GM18868 (cell line): ENCODE results near the gene DISC1.
"Not testable (repeated sequence)": the region's sequence is repeated elsewhere in the genome, so short reads cannot be mapped to it uniquely, and the experiment has no call there.

Source experiments
- ATAC-seq: cut with Tn5 transposase; IDR thresholded peaks from one replicate; pipeline ENCODE4 v1.9.1; 2021; ENCODE audit warnings: mild to moderate bottlenecking, moderate library complexity; ENCODE audit not compliant: unreplicated experiment

Gene DISC1

DNA sequence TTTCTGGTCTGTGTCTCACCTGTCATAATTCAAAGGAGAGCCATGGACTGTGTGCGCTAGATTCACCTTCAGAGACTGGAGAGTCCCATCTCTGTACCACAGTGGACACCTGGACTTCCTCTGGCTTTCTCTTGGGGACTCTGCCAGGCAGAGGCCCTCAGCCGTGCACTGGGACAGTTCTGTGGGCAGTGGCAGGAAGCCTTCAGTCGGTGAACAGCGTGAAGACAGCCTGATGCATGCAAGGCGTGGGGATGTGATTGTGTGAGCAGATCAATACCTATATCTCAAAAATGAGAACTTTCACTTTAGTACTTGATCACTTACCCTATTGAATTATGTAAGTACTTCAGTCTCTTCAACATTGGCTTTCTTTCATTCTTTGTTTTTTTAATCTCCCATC lies 245.3 kb downstream of the DISC1 start:
- ATAC-seq: no peak

DNA sequence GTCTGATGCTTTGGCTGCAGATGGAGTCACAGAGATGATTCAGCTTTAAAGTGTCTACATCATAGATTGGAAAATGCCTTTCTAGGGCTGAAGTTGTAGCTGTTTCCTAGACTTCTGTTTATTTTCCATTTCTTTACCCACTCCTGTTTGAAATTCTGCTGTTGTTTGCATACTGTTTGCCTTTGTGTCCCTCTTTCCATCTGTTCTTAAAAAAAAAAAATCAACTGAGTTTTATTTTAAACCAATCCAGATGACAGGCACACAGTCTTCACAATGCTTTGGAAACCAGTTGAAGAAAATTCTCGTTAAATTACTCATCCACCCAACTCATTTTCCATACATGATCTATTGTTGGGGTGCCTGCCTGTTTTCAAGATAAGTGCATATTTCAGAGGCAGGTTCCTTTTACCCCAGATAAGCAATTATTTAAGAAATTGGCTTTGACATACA lies 245.9 kb downstream of the DISC1 start:
- ATAC-seq: no peak

DNA sequence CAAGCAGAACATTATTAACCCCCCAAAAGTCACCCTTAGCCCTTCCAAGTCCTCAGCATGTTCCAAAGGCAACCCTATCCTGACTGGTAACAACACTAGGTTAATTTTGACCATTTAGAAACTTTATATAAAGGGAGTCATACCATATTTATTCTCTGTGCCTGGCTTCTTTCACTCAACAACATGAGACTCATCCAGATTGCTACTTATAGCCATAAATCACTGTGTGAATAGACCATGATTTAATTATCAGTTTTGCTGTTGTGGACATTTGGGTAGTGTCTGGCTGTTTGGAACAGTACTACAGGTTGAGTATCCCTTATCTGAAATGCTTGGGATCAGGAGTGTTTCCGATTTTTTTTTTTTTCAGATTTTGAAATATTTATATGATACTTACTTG lies 252.1 kb downstream of the DISC1 start:
- no peak for ATAC-seq

DNA sequence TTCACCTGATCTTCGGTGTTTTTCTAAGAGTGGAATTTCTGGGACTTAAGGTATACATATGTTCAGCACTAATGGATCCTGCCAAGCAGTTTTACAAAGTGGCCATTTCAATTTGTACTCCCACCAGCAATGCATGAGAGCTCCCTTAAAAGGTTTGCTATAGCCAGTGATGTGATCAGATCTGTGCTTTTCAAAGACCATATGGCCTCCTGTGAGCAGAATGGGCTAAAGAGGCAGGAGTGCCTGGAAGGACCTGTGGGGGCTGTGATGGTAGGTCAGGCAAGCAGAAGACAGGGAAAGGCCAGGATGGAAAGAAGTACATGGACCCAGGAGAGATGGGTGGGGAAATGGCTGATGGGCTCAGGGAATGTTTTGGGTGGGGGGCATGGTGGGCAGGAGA lies 252.7 kb downstream of the DISC1 start:
- ATAC-seq: no peak

DNA sequence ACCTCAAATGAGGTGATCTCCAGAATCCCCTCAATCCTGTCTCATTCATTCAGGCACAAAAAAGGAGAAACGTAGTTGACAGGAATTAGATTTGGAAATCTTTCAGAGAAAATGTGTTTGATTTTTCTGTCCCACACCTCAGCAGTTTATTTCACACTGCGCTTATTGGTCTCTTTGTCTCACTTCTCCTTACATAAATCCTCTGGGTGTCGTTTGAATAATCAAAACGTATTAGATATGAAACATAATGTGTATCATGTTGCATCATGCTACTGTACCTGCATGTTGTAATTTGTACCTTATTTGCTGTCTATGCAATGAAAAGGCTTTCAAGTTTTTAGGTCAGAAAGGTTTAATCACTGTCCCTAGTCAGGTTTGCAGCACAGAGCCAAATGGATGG lies 255.7 kb downstream of the DISC1 start:
- no peak for ATAC-seq

DNA sequence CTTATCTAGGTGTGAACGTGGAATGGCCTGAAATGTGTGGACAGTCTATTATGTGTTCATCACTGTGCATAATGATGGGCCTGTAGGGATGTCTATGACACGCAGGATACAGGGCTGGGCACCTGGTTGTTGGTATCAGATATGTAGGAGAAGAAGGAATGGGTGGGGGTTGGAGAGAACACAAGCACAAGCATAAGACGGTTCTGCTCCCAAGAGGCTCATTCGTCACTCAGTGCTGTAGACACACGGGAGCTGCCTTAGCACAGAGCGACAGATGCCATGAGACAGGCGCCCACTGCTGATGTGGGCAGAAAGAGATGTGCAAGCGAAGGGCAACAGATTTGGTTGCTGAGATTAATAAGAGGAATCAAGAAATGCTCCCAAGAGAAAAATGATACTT lies 256.2 kb downstream of the DISC1 start:
- no peak for ATAC-seq

DNA sequence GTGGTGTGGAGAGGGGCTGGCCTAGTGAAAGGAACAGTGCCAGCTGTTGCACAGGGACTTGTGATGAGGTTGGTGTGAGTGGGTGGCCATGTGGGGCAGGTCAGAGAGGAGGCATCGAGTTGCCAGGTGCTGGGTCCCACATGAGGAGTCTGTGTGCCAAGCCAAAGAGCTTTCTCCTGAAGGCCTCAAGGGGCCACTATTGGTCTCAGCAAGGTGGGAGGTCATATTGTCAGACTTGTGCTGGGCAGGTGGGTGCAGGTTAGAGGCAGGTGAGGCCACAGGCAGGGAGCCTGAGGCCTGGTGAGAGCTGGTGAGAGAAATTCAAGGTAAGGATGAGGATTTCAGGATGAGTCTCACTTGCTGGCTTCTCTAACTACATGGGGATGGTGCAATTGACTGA lies 256.8 kb downstream of the DISC1 start:
- no peak for ATAC-seq

- ATAC-seq: no peak
These were observed 258.7 kb downstream of the DISC1 start for GRCh38 chr1:231885209-231885854.

DNA sequence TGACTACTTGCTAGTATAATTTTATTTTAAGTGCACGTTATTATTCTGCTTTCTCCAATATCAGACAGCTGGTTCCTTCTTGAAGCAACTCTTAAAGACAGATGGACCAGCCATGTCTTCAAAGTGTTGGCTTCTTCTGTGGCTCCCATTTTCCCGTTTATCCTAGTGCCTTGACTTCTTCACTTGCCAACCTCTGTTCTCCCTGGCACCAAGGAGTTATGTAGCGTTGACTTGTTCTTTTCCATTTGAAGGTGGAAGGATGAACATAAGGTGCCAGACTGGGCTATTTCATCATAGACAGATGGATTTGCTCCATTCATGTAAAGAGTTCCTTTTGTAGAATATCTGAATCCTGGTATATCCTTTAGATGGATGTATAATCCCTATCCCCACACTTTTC lies 260.6 kb downstream of the DISC1 start:
- no peak for ATAC-seq

GRCh38 chr1:231887866-231888265 lies 261.3 kb downstream of the DISC1 start:
- ATAC-seq: no peak

DNA sequence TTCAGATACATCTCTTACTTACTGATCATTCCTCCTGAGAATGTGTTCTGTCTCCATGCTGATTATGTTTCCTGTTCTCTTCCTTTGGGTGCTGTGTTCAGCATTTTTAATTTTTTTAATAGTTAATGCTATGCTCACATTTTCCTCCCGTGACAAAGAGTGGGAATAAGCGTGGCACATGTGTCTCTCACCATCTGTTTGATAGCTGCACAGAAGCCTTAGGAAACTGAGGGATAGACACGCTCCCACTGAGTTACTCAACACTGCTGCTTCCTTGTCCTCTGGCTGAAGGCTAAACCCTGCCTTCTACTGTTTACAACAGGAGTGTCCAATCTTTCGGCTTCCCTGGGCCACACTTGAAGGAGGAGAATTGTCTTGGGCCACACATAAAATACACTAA lies 264.2 kb downstream of the DISC1 start:
- ATAC-seq: no peak

GRCh38 chr1:231893400-231894102 lies 267.0 kb downstream of the DISC1 start:
- no peak for ATAC-seq

- ATAC-seq: no peak
These were observed 270.2 kb downstream of the DISC1 start for GRCh38 chr1:231896806-231897205.

GRCh38 chr1:231899046-231899445 lies 272.5 kb downstream of the DISC1 start:
- no peak for ATAC-seq

DNA sequence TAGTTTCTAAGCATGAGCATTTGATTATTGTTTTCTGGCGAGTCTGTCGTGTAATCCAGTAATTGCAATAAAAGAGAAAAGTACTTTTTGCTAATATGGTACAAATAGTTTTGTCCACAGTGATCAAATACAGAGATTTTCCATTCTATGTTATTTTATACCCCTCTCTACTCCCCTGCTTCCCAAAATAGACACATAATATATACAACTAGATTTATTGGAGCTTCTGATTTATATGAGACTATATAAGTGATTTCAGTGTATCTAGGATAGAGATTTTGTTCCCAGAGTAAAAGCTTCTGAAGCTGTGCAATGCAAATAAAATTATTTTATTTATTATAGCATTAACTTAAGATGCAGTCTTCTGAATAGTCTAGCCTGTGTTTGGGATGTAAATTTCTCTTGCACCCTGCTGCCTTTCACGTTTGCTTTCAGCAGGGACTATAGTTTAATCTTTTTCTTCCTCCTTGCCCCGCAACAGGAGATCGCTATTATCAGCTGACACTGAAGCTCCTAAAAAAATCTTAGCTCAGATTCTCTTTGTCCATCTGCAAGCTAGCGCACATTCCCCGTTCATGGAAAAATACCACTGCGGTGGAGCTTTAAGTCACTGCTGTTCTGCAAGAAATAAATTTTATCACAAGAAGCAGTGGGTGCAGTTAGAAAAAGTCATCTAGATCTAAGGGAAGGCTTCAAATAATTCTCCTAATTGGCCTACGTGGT lies 273.3 kb downstream of the DISC1 start:
- ATAC-seq: no peak

GRCh38 chr1:231903586-231904081 lies 277.0 kb downstream of the DISC1 start:
- no peak for ATAC-seq

GRCh38 chr1:231907310-231907709 lies 280.7 kb downstream of the DISC1 start:
- ATAC-seq: not testable (repeated sequence)

DNA sequence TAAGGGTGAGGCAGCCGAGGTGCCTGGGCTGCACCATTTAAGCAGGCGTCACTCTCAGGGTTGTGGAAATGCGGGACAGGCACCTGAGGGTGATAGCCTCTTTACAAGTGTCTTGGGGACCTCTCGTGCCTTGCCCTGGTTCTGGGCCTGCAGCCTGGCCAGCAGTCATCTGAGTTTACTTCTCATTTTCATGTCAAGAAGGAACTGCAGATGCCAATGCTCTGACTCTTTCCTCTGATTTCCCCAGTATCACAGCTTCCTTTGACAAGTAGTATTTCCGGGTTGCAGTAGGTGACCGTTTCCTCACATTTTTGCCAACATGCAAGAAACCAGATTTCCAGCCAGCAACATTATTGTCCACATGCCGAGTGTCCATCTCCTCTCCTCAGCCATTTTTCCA lies 286.9 kb downstream of the DISC1 start:
- no peak for ATAC-seq

DNA sequence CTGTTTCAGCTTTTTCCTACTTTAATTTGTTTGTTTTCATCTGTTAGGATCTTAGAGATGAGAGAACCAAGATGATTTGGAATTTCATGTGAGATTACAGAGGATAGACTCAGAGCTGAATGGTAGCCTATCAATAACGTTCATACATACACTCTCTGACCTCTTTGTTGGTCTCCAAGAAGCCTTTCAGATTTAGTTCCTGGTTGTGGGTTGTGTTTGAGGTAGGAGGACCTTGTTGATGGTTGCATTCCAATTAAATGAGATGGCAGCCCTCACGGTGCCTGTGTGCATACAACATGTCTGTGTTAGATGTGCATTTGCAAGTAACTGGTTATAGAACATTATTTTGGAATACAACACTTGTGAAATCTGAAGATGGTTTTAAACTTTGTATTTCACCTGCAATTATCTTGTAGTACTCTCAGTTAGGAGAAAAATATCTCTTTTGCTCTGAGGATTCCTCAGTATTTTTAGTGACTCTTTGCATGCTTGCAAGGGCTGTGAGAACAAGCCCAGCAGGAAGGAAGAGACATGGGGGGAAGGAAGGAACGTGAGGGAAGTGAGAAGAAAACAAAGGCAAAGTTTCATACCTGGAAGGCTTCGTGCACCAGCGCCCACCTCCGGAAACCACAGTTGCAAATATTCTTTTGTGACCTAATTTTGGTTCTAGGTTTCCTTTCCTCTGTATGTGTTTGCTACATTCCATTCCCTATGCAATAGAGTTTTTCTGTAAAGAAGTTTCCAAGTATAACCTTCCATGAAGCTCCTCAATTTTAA lies 291.8 kb downstream of the DISC1 start:
- peak; percentile 47 for ATAC-seq

DNA sequence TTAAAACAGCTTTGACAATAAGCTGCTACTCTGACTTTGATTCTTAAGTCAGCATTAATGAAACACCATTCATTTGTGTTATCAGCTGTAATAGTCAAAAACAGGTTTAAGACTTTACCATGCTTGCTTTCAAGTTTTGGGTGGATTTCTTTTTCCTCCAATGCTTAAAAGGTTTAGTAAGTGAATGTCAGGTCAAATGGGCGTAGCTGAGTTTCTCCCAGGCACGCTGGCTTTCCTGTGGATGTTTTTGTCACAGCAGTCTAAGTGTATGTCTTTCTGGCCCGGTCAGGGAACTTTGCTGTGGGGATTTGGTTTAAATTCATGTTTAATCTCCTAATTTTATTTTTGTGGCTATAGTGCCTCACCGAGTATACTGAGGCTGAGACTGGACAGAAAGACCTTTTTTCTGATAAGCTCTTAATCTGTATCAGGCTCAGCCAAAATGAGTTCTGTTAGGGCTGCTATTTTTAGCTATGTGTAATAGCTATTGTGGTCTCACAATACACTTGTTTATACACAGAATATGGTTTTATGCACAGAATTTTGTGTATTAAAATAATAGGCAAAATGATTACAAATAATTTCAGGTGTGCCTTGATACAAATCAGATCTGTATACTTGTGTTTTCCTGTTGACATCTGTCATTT lies 292.8 kb downstream of the DISC1 start:
- no peak for ATAC-seq

DNA sequence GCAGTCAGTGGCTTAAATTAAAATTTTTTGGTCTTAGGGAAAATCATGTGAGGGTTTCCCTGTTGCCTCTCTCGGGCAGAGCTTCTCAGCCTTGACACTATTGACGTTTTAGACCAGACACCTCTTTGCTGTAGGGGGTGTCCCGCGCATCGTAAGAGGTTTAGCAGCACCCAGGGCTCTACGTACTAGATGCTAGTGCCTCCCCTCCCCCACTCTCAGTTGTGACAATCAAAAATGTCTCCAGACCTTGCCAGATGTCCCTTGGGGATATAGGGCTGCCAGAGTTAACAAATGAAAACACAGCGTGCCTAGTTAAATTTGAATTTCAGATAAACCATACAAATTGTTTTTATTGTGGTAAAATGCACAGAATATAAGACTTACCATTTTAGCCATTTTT lies 293.3 kb downstream of the DISC1 start:
- ATAC-seq: no peak
